ENCODE measurements around the gene ADCY1. TPM values are rescaled to one million over a fixed set of nuclear protein-coding genes. Genes with fewer than 3 reads are reported as not detected.

Gene ADCY1
- total and polyA plus RNA-seq, 2 donors (not counting 3 experiments of a cell fraction or from before 2014, with no cell fraction given), result 0.52 to 1.6 TPM

DNA sequence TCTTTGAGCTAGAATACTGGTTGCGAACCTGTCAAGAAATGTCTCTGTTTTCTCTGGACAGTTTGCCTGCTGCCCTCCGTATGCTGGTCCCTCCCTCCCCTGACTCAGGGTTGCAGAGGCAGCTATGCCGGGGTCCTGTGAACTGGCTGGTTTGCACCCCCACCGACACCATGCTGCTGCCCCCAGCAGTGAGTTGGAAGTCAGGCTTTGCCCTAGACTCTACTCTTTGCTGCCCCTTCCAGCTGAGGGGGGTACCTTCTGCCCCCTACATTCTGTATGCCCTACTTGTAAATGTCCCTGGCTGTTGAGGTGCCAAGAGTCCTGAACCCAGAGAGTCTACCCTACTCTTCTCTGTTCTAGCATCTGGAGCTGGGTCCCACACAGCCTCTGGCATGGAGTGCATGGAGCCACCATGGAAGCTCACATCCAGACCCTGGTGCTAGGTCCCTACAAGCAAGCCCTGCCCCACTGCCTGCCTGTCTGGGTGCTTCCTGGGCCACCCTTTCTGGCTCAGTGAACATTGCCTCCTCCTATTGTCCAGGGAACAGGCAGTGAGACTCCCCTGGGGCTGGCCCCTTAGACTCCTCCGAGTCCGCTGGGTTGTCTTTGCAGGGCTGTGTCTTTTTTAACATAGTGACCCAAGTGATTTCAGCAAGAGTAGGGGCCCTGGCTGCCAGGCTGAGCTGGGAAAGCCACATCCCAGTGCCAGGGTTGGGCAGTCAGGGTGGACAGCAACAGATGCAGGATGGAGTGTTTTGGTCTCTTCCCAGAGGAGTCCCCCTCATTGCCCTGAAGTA is 138.9 kb downstream of the ADCY1 start:
- H4K20me1 ChIP-seq (replicated peaks; ENCODE audit: control insufficient read depth, extremely low read depth, insufficient read depth, low read length), result no peaks in the 10 kb centered on the region
- DNase-seq (ENCODE audit: low read depth, low spot score), result no peak
- no TSS peak for BruUV-seq (replicated peaks)
- intact Hi-C loops (cut with micrococcal nuclease), result no loop called here
- H3K36me3 ChIP-seq (ENCODE audit: control insufficient read depth in 2 of 2, extremely low read depth in 1 of 2, insufficient read depth in 2 of 2, low read length in 2 of 2), result no peaks in the 10 kb centered on the region
- H3K4me1 ChIP-seq (ENCODE audit: control insufficient read depth, extremely low read depth, insufficient read depth, low read length), result no peaks in the 10 kb centered on the region
- no peak overlapping the region for H3K4me3 ChIP-seq (replicated peaks in 1 of 3; ENCODE audit: insufficient read depth in 1 of 3, low read depth in 1 of 3, low read length in 3 of 3)
- no peak overlapping the region for H3K27ac ChIP-seq (ENCODE audit: insufficient read depth, low read depth, low read length)
- H2AFZ ChIP-seq (ENCODE audit: low read depth, low read length), result no peak overlapping the region
- FAIRE-seq, result no peak
- POLR2A ChIA-PET, result no interaction called here
- H3K79me2 ChIP-seq (ENCODE audit: control insufficient read depth, insufficient read depth, low read length), result no peaks in the 10 kb centered on the region
- dilution Hi-C loops (cut with MboI; ENCODE audit: extremely low pct_ligation_motif_present, low sequenced_read_pairs), result no loop called here
- no peaks in the 10 kb centered on the region for H3K9me3 ChIP-seq (replicated peaks; ENCODE audit: control insufficient read depth, insufficient read depth, low read length)
- H3K4me2 ChIP-seq (ENCODE audit: insufficient read depth, low read length), result no peak overlapping the region
- CTCF ChIA-PET, result no interaction called here
- TF ChIP-seq MAX (IDR thresholded peaks at IDR 0.05; ENCODE audit: insufficient read depth, insufficient read length), result no peak
- TF ChIP-seq FOS (IDR thresholded peaks at IDR 0.05; ENCODE audit: borderline replicate concordance, insufficient read depth, low read length), result no peak
- TF ChIP-seq JUN (IDR thresholded peaks at IDR 0.05; ENCODE audit: borderline replicate concordance, insufficient read depth, insufficient read length, low read depth), result no peak
- no peak for TF ChIP-seq CTCF (IDR thresholded peaks at IDR 0.05; ENCODE audit: extremely low read depth in 1 of 2, insufficient read depth in 1 of 2, low read depth in 1 of 2, low read length in 2 of 2)
- no peak for TF ChIP-seq POLR2A (IDR thresholded peaks at IDR 0.05; ENCODE audit: low read depth, low read length)
- no peak for TF ChIP-seq EZH2 (IDR thresholded peaks at IDR 0.05; ENCODE audit: borderline replicate concordance, low read depth, low read length, severe bottlenecking)
- no peaks in the 10 kb centered on the region for H3K9me1 ChIP-seq (replicated peaks; ENCODE audit: control insufficient read depth, extremely low read depth, insufficient read depth, low read length)
- H3K27me3 ChIP-seq (ENCODE audit: control insufficient read depth in 2 of 2, insufficient read depth in 2 of 2, low read length in 2 of 2), result no peaks in the 10 kb centered on the region
- H3K9ac ChIP-seq (replicated peaks; ENCODE audit: extremely low read depth, insufficient read depth, low read length), result no peak overlapping the region

Data from endothelial cell of umbilical vein (primary cell).